Right cardiac atrium (tissue), 5 donors: ENCODE data around the gene PDPN. TPM values are rescaled to one million over a fixed set of nuclear protein-coding genes. Genes with fewer than 3 reads are reported as not detected.
A peak's percentile ranks its signal among the peaks of the same experiment; 100 is the strongest.

Source experiments
- ATAC-seq, 2 donors: fragments of 200-7000 bp; cut with Tn5 transposase; one replicate each; pipeline versions ENCODE4 v1.8.0 to v1.9.1; 2020; ENCODE audit warnings: moderate library complexity in 2 of 2, mild to moderate bottlenecking in 1 of 2
- DNase-seq, 3 donors: peaks; one replicate each; pipeline ENCODE4 v3.0.0-alpha.2; 2020
- H3K27ac ChIP-seq: one replicate; pipeline ENCODE4 v1.5.1; 2013; ENCODE audit warnings: mild to moderate bottlenecking, low read length, control low read depth, moderate library complexity
- H3K27me3 ChIP-seq: one replicate; pipeline ENCODE4 v1.6.1; 2013; ENCODE audit not compliant: control insufficient read depth, insufficient read depth
- H3K4me1 ChIP-seq: one replicate; pipeline ENCODE4 v1.6.1; 2013; ENCODE audit warnings: low read length; ENCODE audit not compliant: control insufficient read depth, insufficient read depth
- H3K4me3 ChIP-seq: one replicate; pipeline ENCODE4 v1.5.1; 2013; ENCODE audit warnings: low read length, control low read depth
- H3K9me3 ChIP-seq: one replicate; pipeline ENCODE4 v1.6.1; 2013; ENCODE audit warnings: low read length; ENCODE audit not compliant: control insufficient read depth
- WGBS: extraction: QIAGEN DNeasy Blood & Tissue Kit; methylation state at CpG from one replicate; pipeline ENCODE4 v1.1.7; 2013; 5-methylcytosine and 5-hydroxymethylcytosine counted together
- intact Hi-C, 4 donors: fragments of 100-400 bp; cut with DNase I; formaldehyde crosslinking; loops; one replicate each; pipeline versions ENCODE4 v1.11.0 to v1.14.0; 2022 to 2023
- polyA plus RNA-seq: library from polyadenylated mRNA; stranded (reverse); fragments of 200-250 nt; gene quantifications from one replicate; pipeline ENCODE4 v1.2.3, GENCODE V29; 2013
- total RNA-seq, 4 donors: library from RNA; stranded (reverse); fragmentation: NEBNext Ultra II Directional; extraction: Animal tissue kit (Norgen Biotek cat#: 25700); gene quantifications; one replicate each; pipeline ENCODE4 v1.2.1, GENCODE V29; 2021
- donor health status: healthy with polysubstance abuse.
- donor health status: DM: no; HTN: yes; CAD: no.
- donor health status: DM: no; HTN: no; CAD: no.
- donor health status: DM: no; HTN: yes; CAD: no; lungs with severe emphysema.
- donor health status: DM: yes; HTN: yes; CAD: no.

The PDPN gene
- total and polyA plus RNA-seq, 5 donors: 11.7 to 24.1 (median 16.4) TPM

GRCh38 chr1:13590486-13590885 lies 6.9 kb downstream of the PDPN start:
- no peak for DNase-seq
- H3K27ac ChIP-seq: no peak overlapping the region

GRCh38 chr1:13593511-13594131 lies 10.0 kb downstream of the PDPN start:
- DNase-seq: peak in 1 of 3 donors; percentile 61
- ATAC-seq: peak; percentile 64 to 80

More at GRCh38 chr1:13590486-13590885, 6.9 kb downstream of the PDPN start:
- no peak overlapping the region for H3K4me3 ChIP-seq
- intact Hi-C loops: no loop called here
- H3K9me3 ChIP-seq: no peaks in the 10 kb centered on the region
- WGBS: 79% methylated on average over 7 of the region's 7 CpGs
- no peaks in the 10 kb centered on the region for H3K27me3 ChIP-seq
- no peak for ATAC-seq
- peaks cover 4% of the 10 kb centered on the region for H3K4me1 ChIP-seq

GRCh38 chr1:13595411-13595810 lies 11.8 kb downstream of the PDPN start:
- intact Hi-C loops: no loop called here
- DNase-seq (no peak), ATAC-seq (no peak)
- Histone ChIP-seq H3K27ac (no peak overlapping the region), H3K4me1 (peaks cover 4% of the 10 kb centered on the region), H3K4me3 (no peak overlapping the region), H3K9me3 (no peaks in the 10 kb centered on the region), H3K27me3 (no peaks in the 10 kb centered on the region)
- 79% methylated on average over 10 of the region's 10 CpGs for WGBS

More at GRCh38 chr1:13593511-13594131, 10.0 kb downstream of the PDPN start:
- intact Hi-C loops: no loop called here
- Histone ChIP-seq H3K4me3 (no peak overlapping the region), H3K27me3 (no peaks in the 10 kb centered on the region), H3K9me3 (no peaks in the 10 kb centered on the region), H3K4me1 (peaks cover 4% of the 10 kb centered on the region), H3K27ac (peak overlapping the region; percentile 30)
- WGBS: 23% methylated on average over 10 of the region's 10 CpGs

GRCh38 chr1:13597166-13597565 lies 13.5 kb downstream of the PDPN start:
- Histone ChIP-seq H3K4me1 (peaks cover 6% of the 10 kb centered on the region), H3K27me3 (no peaks in the 10 kb centered on the region), H3K4me3 (no peak overlapping the region), H3K27ac (no peak overlapping the region), H3K9me3 (no peaks in the 10 kb centered on the region)
- intact Hi-C loops: no loop called here
- ATAC-seq: no peak
- WGBS: 49% methylated on average over 7 of the region's 7 CpGs
- DNase-seq: no peak

GRCh38 chr1:13600762-13601453 lies 17.3 kb downstream of the PDPN start:
- 62% methylated on average over 7 of the region's 7 CpGs for WGBS
- Histone ChIP-seq H3K27me3 (no peaks in the 10 kb centered on the region), H3K4me3 (no peak overlapping the region), H3K9me3 (no peaks in the 10 kb centered on the region), H3K4me1 (peaks cover 2% of the 10 kb centered on the region), H3K27ac (peak overlapping the region; percentile 61)
- intact Hi-C loops: no loop called here
- DNase-seq (no peak), ATAC-seq (peak; percentile 88 to 89)

GRCh38 chr1:13604176-13604575 lies 20.5 kb downstream of the PDPN start:
- Histone ChIP-seq H3K4me3 (no peak overlapping the region), H3K9me3 (no peaks in the 10 kb centered on the region), H3K4me1 (peaks cover 2% of the 10 kb centered on the region), H3K27ac (no peak overlapping the region), H3K27me3 (no peaks in the 10 kb centered on the region)
- DNase-seq: no peak
- WGBS: 81% methylated on average over 5 of the region's 5 CpGs
- no peak for ATAC-seq
- intact Hi-C loops: no loop called here

GRCh38 chr1:13604721-13605120 lies 21.1 kb downstream of the PDPN start:
- intact Hi-C loops: no loop called here
- H3K4me1 ChIP-seq: peaks cover 2% of the 10 kb centered on the region
- 87% methylated on average over 3 of the region's 3 CpGs for WGBS
- no peak overlapping the region for H3K27ac ChIP-seq
- no peaks in the 10 kb centered on the region for H3K9me3 ChIP-seq
- H3K4me3 ChIP-seq: no peak overlapping the region
- no peaks in the 10 kb centered on the region for H3K27me3 ChIP-seq
- no peak for ATAC-seq
- no peak for DNase-seq

GRCh38 chr1:13605159-13605558 lies 21.5 kb downstream of the PDPN start:
- Histone ChIP-seq H3K27ac (no peak overlapping the region), H3K9me3 (no peaks in the 10 kb centered on the region), H3K27me3 (no peaks in the 10 kb centered on the region), H3K4me3 (no peak overlapping the region), H3K4me1 (peaks cover 2% of the 10 kb centered on the region)
- DNase-seq: no peak
- intact Hi-C loops: no loop called here
- no peak for ATAC-seq
- WGBS: 63% methylated on average over 1 of the region's 1 CpG

GRCh38 chr1:13607002-13607401 lies 23.4 kb downstream of the PDPN start:
- H3K27ac ChIP-seq: no peak overlapping the region
- ATAC-seq: no peak

GRCh38 chr1:13616234-13616633 lies 32.6 kb downstream of the PDPN start:
- Histone ChIP-seq H3K27ac (no peak overlapping the region), H3K4me1 (no peaks in the 10 kb centered on the region)
- 79% methylated on average over 5 of the region's 5 CpGs for WGBS

More at GRCh38 chr1:13607002-13607401, 23.4 kb downstream of the PDPN start:
- WGBS: 82% methylated on average over 8 of the region's 8 CpGs
- no peaks in the 10 kb centered on the region for H3K27me3 ChIP-seq
- no peaks in the 10 kb centered on the region for H3K4me1 ChIP-seq
- intact Hi-C loops: no loop called here
- no peak overlapping the region for H3K4me3 ChIP-seq
- no peak for DNase-seq
- H3K9me3 ChIP-seq: no peaks in the 10 kb centered on the region

GRCh38 chr1:13617108-13617507 lies 33.5 kb downstream of the PDPN start:
- Histone ChIP-seq H3K9me3 (no peaks in the 10 kb centered on the region), H3K27me3 (no peaks in the 10 kb centered on the region), H3K4me3 (no peak overlapping the region), H3K27ac (no peak overlapping the region), H3K4me1 (no peaks in the 10 kb centered on the region)
- 86% methylated on average over 4 of the region's 4 CpGs for WGBS
- no peak for ATAC-seq
- intact Hi-C loops: no loop called here
- no peak for DNase-seq

More at GRCh38 chr1:13616234-13616633, 32.6 kb downstream of the PDPN start:
- DNase-seq: no peak
- H3K4me3 ChIP-seq: no peak overlapping the region
- ATAC-seq: no peak
- intact Hi-C loops: no loop called here
- H3K9me3 ChIP-seq: no peaks in the 10 kb centered on the region
- no peaks in the 10 kb centered on the region for H3K27me3 ChIP-seq
